ENCODE data around the gene MEOX1. TPM values are rescaled to one million over a fixed set of nuclear protein-coding genes. Genes with fewer than 3 reads are reported as not detected.

MEOX1 gene
- total RNA-seq, 1 experiment from 2014 or later = 0.84 TPM

- H3F3A ChIP-seq (ENCODE audit: low read length, unreplicated experiment) = no peaks in the 10 kb centered on the region
- no peaks in the 10 kb centered on the region for H3K9me3 ChIP-seq (ENCODE audit: low read length)
- intact Hi-C loops (cut with micrococcal nuclease) = no loop called here
- DNase-seq (no peak), ATAC-seq (no peak)
- no peak overlapping the region for H2AFZ ChIP-seq (ENCODE audit: low read length)
- BruUV-seq (replicated peaks) = no TSS peak
- POLR2A ChIA-PET (ENCODE audit: unreplicated experiment) = no interaction called here
- H3K4me1 ChIP-seq (ENCODE audit: insufficient read depth, low read length) = no peaks in the 10 kb centered on the region
- CTCF ChIA-PET = no interaction called here
- H3K9ac ChIP-seq (ENCODE audit: low read length) = no peak overlapping the region
- no peaks in the 10 kb centered on the region for H3K79me2 ChIP-seq (ENCODE audit: low read length)
- H3K36me3 ChIP-seq (ENCODE audit: low read depth, low read length) = no peaks in the 10 kb centered on the region
- H3K9me2 ChIP-seq (replicated peaks; ENCODE audit: low read length) = no peaks in the 10 kb centered on the region
- H3K4me2 ChIP-seq (ENCODE audit: low read length) = no peak overlapping the region
- no peak overlapping the region for H3K27ac ChIP-seq (ENCODE audit: low read length)
- TF ChIP-seq EZH2phosphoT487 (IDR thresholded peaks at IDR 0.05; ENCODE audit: borderline replicate concordance, low read length) (no peak), CTCF (conservative IDR thresholded peaks at IDR 0.05; ENCODE audit: low read depth, low read length) (no peak), EZH2 (IDR thresholded peaks at IDR 0.05; ENCODE audit: low read length, unreplicated experiment) (no peak)
- no peak overlapping the region for H3K4me3 ChIP-seq (ENCODE audit: low read length)
- no peaks in the 10 kb centered on the region for H4K20me1 ChIP-seq (ENCODE audit: low read length)
- no peaks in the 10 kb centered on the region for H3K27me3 ChIP-seq (ENCODE audit: low read length)
Observed at GRCh38 chr17:43707184-43707583, 45.5 kb upstream of the MEOX1 start.

GRCh38 chr17:43706235-43706634 lies 44.5 kb upstream of the MEOX1 start:
- Histone ChIP-seq H3K27ac (ENCODE audit: low read length) (no peak overlapping the region), H3K79me2 (ENCODE audit: low read length) (no peaks in the 10 kb centered on the region), H3K4me3 (ENCODE audit: low read length) (no peak overlapping the region), H3K9ac (ENCODE audit: low read length) (no peak overlapping the region), H4K20me1 (ENCODE audit: low read length) (no peaks in the 10 kb centered on the region), H3K9me2 (replicated peaks; ENCODE audit: low read length) (no peaks in the 10 kb centered on the region), H3K4me1 (ENCODE audit: insufficient read depth, low read length) (peaks cover 4% of the 10 kb centered on the region; the same call in 1 of the 2 replicates), H3K4me2 (ENCODE audit: low read length) (no peak overlapping the region), H3K36me3 (ENCODE audit: low read depth, low read length) (no peaks in the 10 kb centered on the region), H2AFZ (ENCODE audit: low read length) (no peak overlapping the region), H3K9me3 (ENCODE audit: low read length) (no peaks in the 10 kb centered on the region), H3F3A (ENCODE audit: low read length, unreplicated experiment) (no peaks in the 10 kb centered on the region), H3K27me3 (ENCODE audit: low read length) (no peaks in the 10 kb centered on the region)
- ChIA-PET POLR2A (ENCODE audit: unreplicated experiment) (no interaction called here), CTCF (interaction anchor here (0.6 kb wide), 1 partner anchor 135 kb away, joined by 3 read pairs; no protein-coding TSS in a partner anchor)
- ATAC-seq (no peak), DNase-seq (no peak)
- BruUV-seq (replicated peaks) = no TSS peak
- no peak for TF ChIP-seq CTCF (conservative IDR thresholded peaks at IDR 0.05; ENCODE audit: low read depth, low read length)
- no peak for TF ChIP-seq EZH2phosphoT487 (IDR thresholded peaks at IDR 0.05; ENCODE audit: borderline replicate concordance, low read length)
- no peak for TF ChIP-seq EZH2 (IDR thresholded peaks at IDR 0.05; ENCODE audit: low read length, unreplicated experiment)
- intact Hi-C loops (cut with micrococcal nuclease) = no loop called here

- intact Hi-C loops (cut with micrococcal nuclease) = no loop called here
- POLR2A ChIA-PET (ENCODE audit: unreplicated experiment) = no interaction called here
- Histone ChIP-seq H3K9ac (ENCODE audit: low read length) (no peak overlapping the region), H3K27ac (ENCODE audit: low read length) (no peak overlapping the region), H4K20me1 (ENCODE audit: low read length) (no peaks in the 10 kb centered on the region), H3K4me3 (ENCODE audit: low read length) (no peak overlapping the region), H3F3A (ENCODE audit: low read length, unreplicated experiment) (no peaks in the 10 kb centered on the region), H3K36me3 (ENCODE audit: low read depth, low read length) (no peaks in the 10 kb centered on the region), H2AFZ (ENCODE audit: low read length) (no peak overlapping the region), H3K9me2 (replicated peaks; ENCODE audit: low read length) (no peaks in the 10 kb centered on the region), H3K27me3 (ENCODE audit: low read length) (no peaks in the 10 kb centered on the region), H3K79me2 (ENCODE audit: low read length) (no peaks in the 10 kb centered on the region), H3K4me1 (ENCODE audit: insufficient read depth, low read length) (peaks cover 6% of the 10 kb centered on the region; the same call in 1 of the 2 replicates), H3K9me3 (ENCODE audit: low read length) (no peaks in the 10 kb centered on the region), H3K4me2 (ENCODE audit: low read length) (no peak overlapping the region)
- CTCF ChIA-PET = no interaction called here
- TF ChIP-seq CTCF (conservative IDR thresholded peaks at IDR 0.05; ENCODE audit: low read depth, low read length) = no peak
- no peak for TF ChIP-seq EZH2 (IDR thresholded peaks at IDR 0.05; ENCODE audit: low read length, unreplicated experiment)
- TF ChIP-seq EZH2phosphoT487 (IDR thresholded peaks at IDR 0.05; ENCODE audit: borderline replicate concordance, low read length) = no peak
- ATAC-seq = no peak
- DNase-seq = no peak
- BruUV-seq (replicated peaks) = no TSS peak
Observed at GRCh38 chr17:43703630-43704029, 41.9 kb upstream of the MEOX1 start.

Measured in PC-3 (cell line).